K562 (cell line): Measurements from ENCODE around the gene NOL4L. TPM values are rescaled to one million over a fixed set of nuclear protein-coding genes. Genes with fewer than 3 reads are reported as not detected.
A peak's percentile ranks its signal among the peaks of the same experiment; 100 is the strongest.

Experiments
- ARID3B ChIP-seq: fragments of 250-450 bp; sonication (Bioruptor Pico); IDR thresholded peaks from 2 replicates; pipeline ENCODE4 v1.4.0; 2020; ENCODE audit warnings: borderline replicate concordance
- CBFA2T2 ChIP-seq: fragments of 450-650 bp; conservative IDR thresholded peaks from 2 replicates; pipeline ENCODE4 v1.6.1; 2017; ENCODE audit warnings: mild to moderate bottlenecking
- DLX4 ChIP-seq: fragments of 250-450 bp; sonication (Bioruptor Pico); IDR thresholded peaks from 2 replicates; pipeline ENCODE4 v1.6.1; 2021; ENCODE audit warnings: mild to moderate bottlenecking
- EWSR1 ChIP-seq: fragments of 450-650 bp; IDR thresholded peaks from 2 replicates; pipeline ENCODE4 v1.6.1; 2018; ENCODE audit warnings: borderline replicate concordance, mild to moderate bottlenecking, low read depth, moderate library complexity; ENCODE audit not compliant: partially characterized antibody
- EZH2 ChIP-seq: IDR thresholded peaks from 2 replicates; pipeline ENCODE4 v1.6.1; 2012; ENCODE audit warnings: low read depth, mild to moderate bottlenecking, inconsistent platforms, low read length, borderline replicate concordance
- FOSL1 ChIP-seq: fragments of 200-800 bp; sonication (Bioruptor generic); conservative IDR thresholded peaks from 2 replicates; pipeline ENCODE4 v1.6.1; 2016; ENCODE audit warnings: missing genetic modification characterization, missing compliant biosample characterization
- FOXK1 ChIP-seq: sonication (generic); formaldehyde crosslinking; IDR thresholded peaks from 2 replicates; pipeline ENCODE4 v1.8.0; 2022; ENCODE audit warnings: missing genetic modification reagents, mild to moderate bottlenecking, borderline replicate concordance
- KLF16 ChIP-seq: IDR thresholded peaks from 2 replicates; pipeline ENCODE4 v1.6.1; 2016; ENCODE audit warnings: antibody characterized with exemption
- MAFF ChIP-seq: IDR thresholded peaks from 2 replicates; pipeline ENCODE4 v1.6.1; 2012; ENCODE audit warnings: low read length, improper control_type of control experiment
- SPI1 ChIP-seq: IDR thresholded peaks from 2 replicates; pipeline ENCODE4 v1.6.1; 2011; ENCODE audit warnings: low read depth, low read length, control low read depth, borderline replicate concordance
- SRSF9 ChIP-seq: fragments of 200-400 bp; formaldehyde crosslinking; IDR thresholded peaks from 2 replicates; pipeline ENCODE4 v1.6.1; 2017; ENCODE audit warnings: low read depth, low read length, borderline replicate concordance
- TAF7 ChIP-seq: fragments of 450-650 bp; IDR thresholded peaks from 2 replicates; pipeline ENCODE4 v1.6.1; 2016; ENCODE audit warnings: missing genetic modification characterization, missing compliant biosample characterization
- XRCC3 ChIP-seq: fragments of 450-650 bp; IDR thresholded peaks from 2 replicates; pipeline ENCODE4 v1.6.1; 2017; ENCODE audit warnings: mild to moderate bottlenecking, moderate library complexity
- ZBTB40 ChIP-seq, 2 experiments: fragments of 450-650 bp in 1 of 2; sonication (generic) in 1 of 2; formaldehyde crosslinking in 1 of 2; IDR thresholded peaks; 2 replicates each; pipeline versions ENCODE4 v1.7.1 to v1.9.0; 2016 to 2022; ENCODE audit warnings: inconsistent platforms in 1 of 2, mild to moderate bottlenecking in 1 of 2, missing genetic modification reagents in 1 of 2
- ZNF3 ChIP-seq: fragments of 250-450 bp; sonication (Bioruptor Pico); IDR thresholded peaks from 2 replicates; pipeline ENCODE4 v1.5.0; 2021; ENCODE audit warnings: mild to moderate bottlenecking, moderate library complexity
- ZNF76 ChIP-seq: fragments of 250-450 bp; sonication (Bioruptor Pico); IDR thresholded peaks from 2 replicates; pipeline ENCODE4 v1.4.0; 2020; ENCODE audit warnings: mild to moderate bottlenecking, moderate library complexity, borderline replicate concordance
- polyA plus RNA-seq, 8 experiments: library from polyadenylated mRNA; depleted of rRNA in 4 of 8; stranded (reverse) in 5 of 8; unstranded in 3 of 8; fragments of >200 nt; fragmentation: Nextera tagmentation in 2 of 8; fragmentation: Illumina TruSeq in 1 of 8; extraction: Ambion mirVana in 2 of 8; extraction: Trizol in 1 of 8; gene quantifications; 2 replicates each; pipeline versions ENCODE4 v1.2.1 to v1.2.3, GENCODE V29; 2011 to 2014; ENCODE audit warnings: inconsistent platforms in 1 of 8, missing spikeins in 1 of 8
- total RNA-seq, 7 experiments: library from RNA; depleted of rRNA in 6 of 7; stranded (reverse); fragments of >200 nt in 6 of 7; fragmentation: Illumina TruSeq in 2 of 7; extraction: Trizol in 2 of 7; gene quantifications; 2 replicates each; pipeline versions ENCODE4 v1.2.1 to v1.2.3, GENCODE V29; 2011 to 2021; ENCODE audit warnings: low replicate concordance in 1 of 7

The NOL4L gene
- total and polyA plus RNA-seq, 9 of the 15 experiments (the other 6 are each of a cell fraction or from before 2014, with no cell fraction given) = 5.1 to 36.2 (median 13.6) TPM

GRCh38 chr20:32632461-32633354 lies 47.6 kb upstream of the NOL4L start (continued):
- TF ChIP-seq EZH2 (no peak), MAFF (peak; percentile 40; the same call in 1 of the 2 replicates), CBFA2T2 (no peak), FOSL1 (tag) (no peak), SRSF9 (no peak), EWSR1 (no peak), ZBTB40 (IDR thresholded peaks at IDR 0.05) (no peak), ZBTB40 (CRISPR knock-in tag; IDR thresholded peaks at IDR 0.05) (no peak), FOXK1 (no peak), TAF7 (tag) (peak; percentile 75; the same call in 1 of the 2 replicates), ZNF3 (CRISPR knock-in tag) (no peak), ARID3B (CRISPR knock-in tag) (no peak), SPI1 (no peak), XRCC3 (no peak), KLF16 (no peak), ZNF76 (CRISPR knock-in tag) (no peak), DLX4 (CRISPR knock-in tag) (no peak)
